WERI-Rb-1 (cell line): Measurements from ENCODE around the gene SECISBP2.

Experiments
- DNase-seq: peaks from one replicate; pipeline ENCODE4 v3.0.0-alpha.2; 2020
- H3K27ac ChIP-seq: fragments of 250-450 bp; sonication (Bioruptor Pico); 2 replicates; pipeline ENCODE4 v1.5.1; 2020; ENCODE audit warnings: mild to moderate bottlenecking, moderate library complexity
- H3K27me3 ChIP-seq: fragments of 250-450 bp; sonication (Bioruptor Pico); 2 replicates; pipeline ENCODE4 v1.5.1; 2021; ENCODE audit warnings: mild to moderate bottlenecking, low read depth, moderate library complexity; ENCODE audit not compliant: insufficient read depth, severe bottlenecking
- H3K36me3 ChIP-seq: fragments of 250-450 bp; sonication (Bioruptor Pico); 2 replicates; pipeline ENCODE4 v1.5.1; 2020; ENCODE audit warnings: mild to moderate bottlenecking, moderate library complexity
- H3K4me3 ChIP-seq: 2 replicates; pipeline ENCODE4 v1.5.1; 2011; ENCODE audit warnings: low read depth, mild to moderate bottlenecking, control low read depth, low read length
- H3K9me3 ChIP-seq: fragments of 250-450 bp; sonication (Bioruptor Pico); 2 replicates; pipeline ENCODE4 v1.5.1; 2021; ENCODE audit warnings: mild to moderate bottlenecking, moderate library complexity; ENCODE audit not compliant: severe bottlenecking
- TF ChIP-seq, protein P1 (sequence below): IDR thresholded peaks from 2 replicates; pipeline ENCODE4 v1.5.1; 2011; ENCODE audit warnings: low read depth, mild to moderate bottlenecking, control low read depth, inconsistent platforms, low read length

The SECISBP2 gene

DNA sequence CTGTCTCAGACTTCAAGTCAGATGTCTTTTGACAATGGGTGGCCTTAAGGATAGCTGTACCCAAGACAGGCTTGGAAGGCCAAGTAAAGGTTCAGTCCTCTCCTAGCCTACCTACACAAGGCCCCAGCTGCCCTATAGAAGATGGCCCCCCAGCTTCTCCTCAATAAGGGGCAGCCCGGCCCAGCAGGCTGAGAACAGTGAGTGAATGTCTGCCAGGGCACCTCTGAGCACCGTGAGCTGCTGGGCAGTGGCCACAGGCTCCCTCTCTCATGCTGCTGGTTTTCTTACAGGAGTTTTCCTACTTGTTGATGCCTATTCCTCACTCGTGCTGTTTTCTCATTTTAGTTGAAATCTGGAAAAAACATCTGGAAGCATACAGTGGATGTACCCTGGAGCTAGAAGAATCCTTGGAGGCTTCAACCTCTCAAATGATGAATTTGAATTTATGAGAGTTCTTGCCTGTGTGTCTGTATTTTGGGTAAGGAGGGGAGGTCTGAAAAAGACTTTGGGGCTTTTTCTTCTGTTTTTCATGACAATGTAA is 40.1 kb downstream of the SECISBP2 start:
- no peaks in the 10 kb centered on the region for H3K27me3 ChIP-seq
- DNase-seq: no peak
- peaks cover 63% of the 10 kb centered on the region for H3K36me3 ChIP-seq
- H3K27ac ChIP-seq: no peak overlapping the region
- H3K4me3 ChIP-seq: no peak overlapping the region
- H3K9me3 ChIP-seq: no peaks in the 10 kb centered on the region
- TF ChIP-seq, protein P1, sequence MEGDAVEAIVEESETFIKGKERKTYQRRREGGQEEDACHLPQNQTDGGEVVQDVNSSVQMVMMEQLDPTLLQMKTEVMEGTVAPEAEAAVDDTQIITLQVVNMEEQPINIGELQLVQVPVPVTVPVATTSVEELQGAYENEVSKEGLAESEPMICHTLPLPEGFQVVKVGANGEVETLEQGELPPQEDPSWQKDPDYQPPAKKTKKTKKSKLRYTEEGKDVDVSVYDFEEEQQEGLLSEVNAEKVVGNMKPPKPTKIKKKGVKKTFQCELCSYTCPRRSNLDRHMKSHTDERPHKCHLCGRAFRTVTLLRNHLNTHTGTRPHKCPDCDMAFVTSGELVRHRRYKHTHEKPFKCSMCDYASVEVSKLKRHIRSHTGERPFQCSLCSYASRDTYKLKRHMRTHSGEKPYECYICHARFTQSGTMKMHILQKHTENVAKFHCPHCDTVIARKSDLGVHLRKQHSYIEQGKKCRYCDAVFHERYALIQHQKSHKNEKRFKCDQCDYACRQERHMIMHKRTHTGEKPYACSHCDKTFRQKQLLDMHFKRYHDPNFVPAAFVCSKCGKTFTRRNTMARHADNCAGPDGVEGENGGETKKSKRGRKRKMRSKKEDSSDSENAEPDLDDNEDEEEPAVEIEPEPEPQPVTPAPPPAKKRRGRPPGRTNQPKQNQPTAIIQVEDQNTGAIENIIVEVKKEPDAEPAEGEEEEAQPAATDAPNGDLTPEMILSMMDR: no peak

DNA sequence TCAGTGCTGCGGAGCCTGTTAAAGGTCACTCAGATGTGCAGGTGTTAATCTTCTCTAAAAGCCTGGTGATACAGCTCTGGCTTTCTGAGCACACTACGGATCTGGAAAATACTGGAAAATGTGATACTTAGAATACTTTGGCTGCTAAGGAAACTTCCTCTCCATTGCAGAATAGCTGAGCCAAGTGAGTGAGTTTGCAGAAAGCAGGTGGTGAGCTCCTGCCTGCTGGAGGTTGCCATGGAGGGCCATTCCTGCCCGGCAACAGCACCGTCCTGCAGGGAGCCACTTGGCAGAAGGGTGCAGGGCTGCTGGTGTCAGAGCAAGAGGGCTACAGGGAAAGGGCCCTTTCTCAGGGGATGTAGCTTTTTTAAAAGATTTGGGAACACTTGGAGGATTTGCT is 40.7 kb downstream of the SECISBP2 start:
- TF ChIP-seq, protein P1: no peak
- peaks cover 59% of the 10 kb centered on the region for H3K36me3 ChIP-seq

DNA sequence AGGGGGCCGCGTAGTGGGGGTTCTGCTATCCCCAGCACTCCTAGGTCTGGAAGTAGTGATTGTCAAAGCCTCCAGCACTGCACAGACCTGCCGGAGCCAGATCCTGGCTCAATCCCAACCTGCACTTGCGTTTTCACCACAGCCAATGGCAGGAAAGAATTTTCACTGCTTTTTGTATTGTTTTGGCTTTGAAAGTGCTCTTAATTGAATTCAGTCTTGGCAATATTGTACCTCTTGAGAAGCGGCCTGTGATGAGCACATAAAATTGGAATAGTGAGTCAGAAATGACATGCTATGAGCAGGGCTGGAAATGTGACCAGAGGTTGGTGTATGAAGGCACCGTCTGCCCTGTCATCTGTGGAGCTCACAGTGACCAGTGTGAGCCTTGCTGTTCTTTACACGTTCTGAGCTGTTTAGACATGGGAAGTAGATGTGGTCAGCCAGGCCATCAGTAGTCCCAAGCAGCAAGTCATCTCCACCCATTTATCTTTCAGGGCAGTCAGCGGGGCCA is 41.5 kb downstream of the SECISBP2 start:
- DNase-seq: no peak
- Histone ChIP-seq H3K36me3 (peaks cover 54% of the 10 kb centered on the region), H3K27me3 (no peaks in the 10 kb centered on the region), H3K4me3 (no peak overlapping the region), H3K27ac (no peak overlapping the region), H3K9me3 (no peaks in the 10 kb centered on the region)
- TF ChIP-seq, protein P1: no peak

More for the DNA sequence above, 40.7 kb downstream of the SECISBP2 start:
- no peaks in the 10 kb centered on the region for H3K9me3 ChIP-seq
- no peak overlapping the region for H3K27ac ChIP-seq
- H3K4me3 ChIP-seq: no peak overlapping the region
- no peaks in the 10 kb centered on the region for H3K27me3 ChIP-seq
- peak; percentile 61 for DNase-seq

DNA sequence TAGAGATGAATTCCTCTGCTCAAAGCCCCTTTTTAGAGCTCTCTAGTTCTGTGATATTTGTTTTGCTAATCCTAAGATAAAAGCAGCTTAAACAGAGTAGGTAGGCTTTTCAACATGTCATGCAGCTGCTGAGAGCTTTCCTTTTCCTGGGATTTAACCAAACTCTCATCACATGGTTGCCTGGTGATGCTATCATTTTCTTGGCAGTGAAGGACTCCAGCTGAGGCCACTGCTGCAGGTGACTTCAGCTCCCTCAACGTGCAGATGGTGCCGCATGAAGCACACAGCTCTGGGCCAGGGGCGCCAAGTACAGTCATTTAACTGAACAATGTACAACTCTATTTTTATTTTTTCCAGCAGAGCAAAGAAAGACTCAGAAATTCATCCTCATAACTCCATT is 42.2 kb downstream of the SECISBP2 start:
- Histone ChIP-seq H3K9me3 (no peaks in the 10 kb centered on the region), H3K4me3 (no peak overlapping the region), H3K36me3 (peaks cover 48% of the 10 kb centered on the region), H3K27ac (no peak overlapping the region), H3K27me3 (no peaks in the 10 kb centered on the region)
- TF ChIP-seq, protein P1: no peak
- peak; percentile 40 for DNase-seq

- H3K9me3 ChIP-seq: no peaks in the 10 kb centered on the region
- no peak for DNase-seq
- H3K27ac ChIP-seq: no peak overlapping the region
- TF ChIP-seq, protein P1: no peak
- no peak overlapping the region for H3K4me3 ChIP-seq
- peaks cover 42% of the 10 kb centered on the region for H3K36me3 ChIP-seq
- H3K27me3 ChIP-seq: no peaks in the 10 kb centered on the region
These were observed 42.7 kb downstream of the SECISBP2 start for GRCh38 chr9:89361031-89361430.
